CD4-positive, alpha-beta T cell treated with Interferon gamma for 1 hour (primary cell): Measurements from ENCODE around the gene DIPK1A.

Source experiments
- DNase-seq: peaks from one replicate; pipeline ENCODE4 v3.0.0-alpha.2; 2020

Gene DIPK1A

DNA sequence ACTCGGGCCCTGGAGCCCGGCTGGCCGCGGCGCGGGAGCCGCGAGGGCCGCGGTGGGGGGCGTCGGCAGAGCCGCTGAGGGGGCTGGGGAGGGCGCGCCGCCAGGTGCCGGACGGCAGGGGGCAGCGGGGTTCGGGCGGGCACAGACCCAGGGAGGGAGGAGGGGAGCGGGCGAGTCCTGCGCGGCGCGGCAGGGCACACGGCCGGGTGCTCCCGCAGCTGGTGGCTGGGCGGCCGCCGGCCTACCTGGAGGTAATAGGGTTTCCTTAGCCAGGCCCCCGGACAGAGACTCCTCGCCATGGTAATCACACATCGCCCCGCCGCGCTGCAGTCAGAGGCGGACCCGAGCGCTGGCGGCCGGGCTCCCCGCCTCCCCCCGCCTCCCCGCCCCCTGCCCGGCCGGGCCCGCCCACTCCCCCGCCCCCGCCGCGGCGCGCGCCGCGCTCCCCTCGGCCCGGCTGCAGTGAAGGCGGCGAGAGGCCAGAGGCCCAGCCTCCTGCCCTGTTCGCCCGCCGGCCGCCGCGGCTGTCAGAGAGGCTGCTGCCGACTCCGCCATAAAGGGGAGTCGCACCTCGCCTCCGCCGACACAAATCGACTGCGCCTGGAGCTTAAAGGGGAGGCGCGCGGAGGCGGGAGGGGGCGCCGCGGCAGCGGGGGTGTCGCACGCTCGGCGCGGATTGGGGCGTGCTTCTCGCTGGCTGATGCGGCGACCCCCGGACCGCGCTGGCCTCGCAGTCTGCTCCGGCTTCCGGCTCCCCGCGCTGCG is at the start of gene DIPK1A:
Gene DIPK1A (minus strand): TSS at position 332 of the 765 bp plus-strand sequence. CDS start 33 bp downstream, at position 299.
- peak; percentile 82 for DNase-seq

DNA sequence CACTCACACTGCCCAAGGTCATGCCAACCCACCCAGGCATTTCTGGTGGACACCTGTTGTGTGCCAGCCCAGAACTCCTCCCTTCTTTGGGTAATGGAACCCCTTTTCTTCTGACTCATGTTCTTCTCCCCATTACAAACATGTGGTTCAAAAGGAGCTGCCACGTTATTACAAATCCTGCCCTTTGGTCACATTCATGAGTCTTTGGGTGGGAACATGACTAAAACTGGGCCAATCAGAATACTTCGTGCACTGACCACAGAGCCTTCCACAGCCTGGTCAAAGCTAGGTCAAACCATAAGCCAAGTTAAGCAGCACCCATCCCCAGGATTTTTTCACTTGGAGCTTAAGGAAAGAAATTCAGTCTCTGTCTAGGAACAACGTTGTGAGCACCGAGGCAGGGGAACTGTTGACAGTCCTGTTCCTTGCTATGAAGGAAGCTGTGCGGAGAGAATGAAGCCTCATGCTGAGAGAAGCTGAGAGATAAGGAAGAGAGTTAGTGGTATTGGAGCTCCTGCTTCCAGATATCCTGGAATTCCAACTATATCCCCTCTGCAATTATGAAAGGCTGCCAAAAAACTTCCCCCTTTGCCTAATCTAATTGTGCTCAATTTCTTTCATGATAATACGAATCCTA is 46.8 kb upstream of the DIPK1A start:
- DNase-seq: no peak

DNA sequence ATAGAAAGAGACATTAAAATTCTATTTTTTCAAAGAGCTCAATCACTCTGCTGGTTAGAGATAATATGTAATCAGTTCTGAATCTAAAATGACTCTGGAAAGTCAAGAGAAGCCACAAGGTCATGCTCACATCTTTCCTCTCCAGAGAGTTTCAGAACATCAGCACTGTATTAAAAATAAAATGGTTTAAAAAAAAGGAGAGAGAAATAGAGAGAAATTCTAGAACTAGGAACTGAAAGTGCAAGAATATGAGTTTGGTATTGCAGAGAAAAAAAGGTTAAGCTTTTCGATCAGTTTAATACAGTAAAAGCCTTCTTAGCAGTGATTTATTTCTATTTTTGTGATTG is 44.0 kb upstream of the DIPK1A start:
- DNase-seq: no peak

DNA sequence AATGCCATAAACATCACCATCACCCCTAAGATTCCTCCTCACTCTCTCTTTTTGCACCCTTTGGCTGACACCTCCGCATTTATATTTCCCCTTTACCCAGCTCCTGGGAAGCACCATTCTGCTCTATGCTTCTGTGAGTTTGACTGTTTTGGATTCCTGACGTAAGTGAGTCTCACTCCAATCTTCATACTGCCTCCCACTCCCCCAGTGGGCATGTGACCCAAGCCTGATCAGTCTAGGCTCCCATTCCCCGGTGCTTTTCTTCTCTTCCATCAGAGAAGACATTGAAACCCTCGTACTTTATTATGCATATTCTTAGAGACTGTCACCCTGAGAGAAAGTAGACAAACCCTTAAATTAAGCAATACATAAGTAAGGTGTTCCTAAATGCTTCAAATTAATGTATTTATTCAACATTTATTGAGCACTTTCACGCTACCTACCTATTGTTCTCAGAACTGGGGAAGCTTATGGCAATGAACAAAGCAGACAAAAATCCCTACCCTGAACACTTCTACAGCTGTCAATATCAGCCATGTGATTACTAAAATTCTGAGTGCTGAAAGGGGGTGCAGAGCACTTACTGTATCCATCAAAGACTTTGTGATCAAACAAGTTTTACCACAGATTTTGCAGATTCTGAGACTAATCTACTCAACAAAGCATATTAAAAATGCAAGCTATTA is 43.4 kb upstream of the DIPK1A start:
- DNase-seq: no peak

DNA sequence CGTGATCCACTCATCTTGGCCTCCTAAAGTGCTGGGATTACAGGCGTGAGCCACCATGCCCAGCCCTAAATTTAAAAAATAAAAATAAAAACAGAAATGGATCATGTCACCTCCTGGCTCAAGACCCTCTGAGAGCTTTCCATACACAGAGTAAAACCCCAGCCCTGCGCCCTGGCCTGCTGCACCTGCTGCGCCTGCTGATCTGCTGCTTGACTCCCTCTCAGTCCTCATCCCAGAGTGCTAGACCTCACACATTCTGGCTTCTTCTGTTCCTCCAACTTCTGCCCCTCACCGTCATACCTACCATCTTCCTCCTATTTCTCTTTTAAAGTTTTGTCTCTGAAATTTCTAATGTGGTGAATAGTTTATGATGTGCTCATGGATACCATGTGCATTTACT is 42.7 kb upstream of the DIPK1A start:
- no peak for DNase-seq

DNA sequence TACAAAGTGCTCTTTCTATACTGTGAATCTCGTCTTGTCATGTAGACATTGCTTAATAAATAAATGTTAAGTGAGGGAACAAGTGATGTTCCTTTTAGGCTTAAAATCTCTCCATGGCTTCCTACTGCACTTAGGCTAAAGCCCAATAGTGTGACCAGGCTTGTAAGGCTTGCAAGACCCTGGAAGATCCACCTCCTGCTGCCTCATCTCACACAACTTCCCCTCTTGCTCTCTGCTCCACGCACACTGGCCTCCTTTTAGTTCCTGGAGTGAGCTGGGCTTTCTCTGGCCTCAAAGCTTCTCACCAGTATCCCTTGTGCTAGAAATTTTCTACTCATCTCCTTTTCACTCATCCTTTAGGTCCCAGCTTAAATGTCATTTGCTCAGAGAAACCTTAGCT is 41.5 kb upstream of the DIPK1A start:
- no peak for DNase-seq

DNA sequence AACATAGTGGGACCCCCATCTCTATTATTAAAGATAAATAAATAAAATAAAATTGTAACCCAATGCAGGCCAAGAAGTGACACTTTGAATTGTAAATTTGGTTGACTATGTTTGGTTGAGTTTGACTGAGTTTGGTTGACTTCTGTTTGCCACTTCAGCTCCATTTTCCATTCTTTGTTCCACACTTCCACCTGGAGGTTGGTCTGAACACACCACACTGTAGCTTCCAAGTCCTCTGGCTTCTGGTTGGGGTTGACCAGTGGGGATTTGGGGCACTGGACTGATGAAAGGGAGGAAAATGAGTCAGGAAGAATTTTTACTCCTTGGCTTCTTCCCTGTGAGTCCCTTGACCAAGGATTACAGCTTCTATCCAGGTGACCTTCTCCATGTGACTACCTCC is 40.6 kb upstream of the DIPK1A start:
- DNase-seq: no peak

DNA sequence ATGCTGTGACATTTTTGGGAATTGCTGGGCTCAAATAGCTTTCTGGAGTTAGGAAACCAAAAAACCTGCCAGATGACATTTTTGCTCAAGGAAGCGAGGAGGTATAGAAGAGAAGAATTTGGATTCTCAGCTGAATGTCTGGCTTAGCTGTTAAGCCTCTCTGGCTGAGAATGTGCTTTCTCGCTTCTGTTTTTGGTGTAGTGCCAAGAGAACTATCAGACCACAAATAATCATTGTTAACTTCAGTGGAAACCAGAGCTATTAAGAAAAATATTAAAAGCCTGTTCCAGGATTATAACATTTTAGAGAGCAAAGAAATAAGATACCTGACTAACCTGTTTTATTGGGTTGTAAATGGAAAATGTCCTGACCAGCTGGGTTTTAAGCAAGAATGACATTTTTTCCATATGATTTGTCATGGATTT is 39.5 kb upstream of the DIPK1A start:
- DNase-seq: no peak

DNA sequence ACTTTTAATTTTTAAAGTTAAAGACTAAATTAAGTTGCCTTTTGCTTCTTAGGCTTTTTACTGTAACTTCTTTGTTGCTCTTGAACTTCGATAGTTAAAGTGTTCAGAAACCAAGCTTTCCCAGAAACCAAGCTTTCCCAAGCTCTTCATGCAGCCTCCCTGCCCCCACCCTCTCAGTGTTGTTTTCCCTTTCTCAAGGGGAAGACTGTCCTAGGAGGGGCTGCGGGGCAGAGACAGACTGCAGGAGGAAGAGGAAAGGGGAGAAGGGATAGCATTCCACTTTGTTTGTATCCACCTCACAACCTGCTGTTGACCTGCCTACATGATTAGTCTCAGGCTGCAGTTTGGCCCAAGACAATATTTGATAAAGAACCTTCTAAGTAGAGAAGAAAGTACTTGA is 39.0 kb upstream of the DIPK1A start:
- DNase-seq: no peak

DNA sequence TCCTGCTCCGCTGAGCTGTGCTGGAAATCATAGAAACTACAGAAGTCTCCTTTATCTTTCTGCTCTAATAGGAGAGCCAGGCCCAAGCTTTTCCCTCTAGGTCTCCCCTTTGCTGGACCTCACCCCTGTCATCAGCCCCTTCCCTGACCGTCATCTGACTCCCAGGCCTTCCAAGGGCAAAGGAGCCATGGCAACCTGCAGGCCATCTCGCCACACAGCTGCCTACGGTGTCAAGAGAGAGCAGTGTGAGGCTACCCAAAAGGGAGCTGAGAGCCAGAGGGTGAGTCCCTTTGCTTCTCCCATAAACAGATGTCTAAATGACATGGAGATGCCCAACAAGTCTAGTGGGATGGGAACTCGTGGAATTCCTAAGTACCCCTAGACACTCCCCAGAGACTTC is 37.6 kb upstream of the DIPK1A start:
- DNase-seq: no peak

DNA sequence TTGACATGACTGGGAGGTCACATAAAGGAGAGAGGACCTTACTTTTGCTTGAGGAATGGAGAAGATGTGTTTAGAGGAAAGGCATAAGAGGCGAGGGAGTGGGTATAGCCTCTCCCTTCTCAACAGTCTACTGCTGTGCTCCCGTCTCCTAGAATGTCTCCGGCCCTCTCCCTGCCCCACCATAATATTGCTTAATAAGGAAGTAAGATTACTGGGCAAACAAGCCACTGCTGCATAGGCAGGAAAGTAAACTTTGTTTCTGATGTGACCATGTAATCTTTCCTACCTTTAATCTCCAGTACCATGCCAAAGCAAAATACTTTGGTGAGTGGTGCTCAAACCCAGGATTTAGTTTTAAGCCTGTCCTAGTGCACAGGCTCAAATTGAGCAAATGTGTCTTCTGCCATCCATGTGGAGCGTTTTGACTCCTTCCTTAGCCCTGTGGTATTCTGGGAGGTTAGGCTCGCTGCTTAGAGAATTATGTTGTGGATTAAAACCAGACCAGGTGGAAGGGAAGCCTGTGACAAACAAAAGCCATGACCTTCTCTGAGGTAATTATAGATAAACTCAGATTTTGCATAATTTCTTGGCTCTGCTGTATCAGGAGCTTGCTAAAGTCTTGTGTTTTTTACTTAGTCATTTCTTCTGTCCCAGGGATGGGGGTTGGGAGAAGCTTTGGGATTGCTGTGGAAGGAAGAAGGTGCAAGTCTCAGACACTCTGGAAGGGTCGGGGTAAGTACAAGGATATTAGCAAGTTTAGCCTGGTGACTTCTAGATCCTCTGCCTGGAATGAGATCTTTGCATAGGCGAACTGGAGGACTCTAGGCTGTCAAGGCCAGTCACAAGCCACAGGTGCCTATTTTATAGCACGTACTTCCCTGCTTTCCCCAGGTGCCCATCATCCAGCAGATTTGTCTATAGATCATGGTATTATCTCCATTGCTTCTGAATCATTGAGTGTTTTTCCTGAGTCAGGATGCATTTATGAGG is 34.5 kb upstream of the DIPK1A start:
- DNase-seq: no peak

DNA sequence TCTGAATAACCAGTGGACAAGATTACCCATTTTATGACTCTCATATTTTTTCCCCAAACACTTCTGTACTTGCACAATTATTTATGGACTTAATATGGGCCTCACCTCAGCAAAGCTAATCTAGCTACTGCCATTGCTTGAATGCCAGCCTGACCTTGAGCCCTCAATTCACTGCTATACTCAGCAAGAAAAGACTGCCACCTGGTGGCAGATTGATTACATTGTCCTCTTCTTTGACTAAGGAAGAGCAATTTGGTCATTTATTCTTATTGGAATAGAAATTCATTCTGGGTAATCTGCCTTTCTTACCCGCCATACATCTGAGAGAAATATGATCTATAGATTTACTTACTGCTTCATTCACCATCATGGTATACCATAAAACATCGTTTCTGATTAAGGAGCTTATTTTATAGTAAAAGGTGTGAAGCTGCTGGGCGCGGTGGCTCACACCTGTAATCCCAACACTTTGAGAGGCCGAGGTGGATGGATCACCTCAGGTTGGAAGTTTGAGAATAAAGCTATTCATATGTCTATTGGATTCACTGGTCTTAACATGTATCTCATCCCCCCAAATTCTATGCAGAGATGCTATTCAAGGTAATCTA is 32.9 kb upstream of the DIPK1A start:
- peak; percentile 69 for DNase-seq

DNA sequence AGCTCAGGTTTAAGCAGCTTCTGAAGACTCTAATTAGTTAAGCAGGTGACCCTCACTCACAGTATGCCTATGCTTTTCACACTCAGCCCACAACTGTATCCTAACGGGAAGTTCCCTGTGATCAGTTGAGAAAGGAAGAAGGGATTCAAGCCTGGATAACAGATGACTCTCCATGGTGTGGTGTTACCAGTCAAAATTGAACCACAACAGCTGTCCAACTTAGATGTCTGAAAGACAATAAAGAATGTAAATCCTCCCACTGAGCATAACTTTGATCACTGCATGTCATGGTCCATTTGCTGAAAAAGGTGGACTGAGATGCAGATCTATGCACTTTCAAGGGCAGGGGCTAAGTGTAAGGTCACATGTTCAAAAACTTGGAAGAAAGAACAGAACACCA is 32.3 kb upstream of the DIPK1A start:
- DNase-seq: no peak

DNA sequence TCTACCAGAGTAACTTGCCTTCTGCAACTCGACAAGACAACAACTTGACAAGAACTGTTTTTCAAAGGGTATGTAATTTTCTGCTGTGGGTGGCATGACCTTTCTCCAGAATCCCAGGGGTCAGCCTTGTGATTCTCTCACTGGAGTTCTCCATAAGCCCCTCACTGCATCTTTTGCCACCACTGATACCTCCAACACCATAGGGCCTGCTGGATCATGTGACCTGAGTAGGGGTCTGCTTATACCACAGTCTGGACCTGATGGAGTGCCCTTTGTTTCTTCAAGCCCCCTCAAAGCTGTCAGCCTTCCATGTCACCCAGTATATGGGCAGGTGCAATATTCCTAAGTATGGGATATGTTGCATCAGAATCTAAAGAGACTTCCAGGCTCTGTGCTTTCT is 31.6 kb upstream of the DIPK1A start:
- DNase-seq: no peak

DNA sequence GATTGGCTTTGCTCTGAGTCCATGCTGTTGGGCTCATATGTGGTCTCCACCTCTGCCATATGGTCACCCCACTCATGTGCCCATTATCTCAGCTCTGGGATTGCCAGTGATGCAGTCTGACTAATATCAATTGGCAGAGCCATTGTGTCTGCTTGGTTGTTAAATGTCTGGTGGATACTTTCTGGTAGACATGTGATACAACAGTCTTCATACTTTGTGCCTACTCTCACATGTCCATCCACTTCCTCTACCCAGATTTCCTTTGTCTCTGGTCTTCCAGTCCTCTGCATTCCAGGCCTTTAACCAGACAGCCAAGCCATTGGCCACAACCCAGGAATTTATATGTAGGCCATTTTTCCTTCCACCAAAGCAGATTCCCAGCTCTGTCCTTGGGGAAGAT is 30.8 kb upstream of the DIPK1A start:
- no peak for DNase-seq

DNA sequence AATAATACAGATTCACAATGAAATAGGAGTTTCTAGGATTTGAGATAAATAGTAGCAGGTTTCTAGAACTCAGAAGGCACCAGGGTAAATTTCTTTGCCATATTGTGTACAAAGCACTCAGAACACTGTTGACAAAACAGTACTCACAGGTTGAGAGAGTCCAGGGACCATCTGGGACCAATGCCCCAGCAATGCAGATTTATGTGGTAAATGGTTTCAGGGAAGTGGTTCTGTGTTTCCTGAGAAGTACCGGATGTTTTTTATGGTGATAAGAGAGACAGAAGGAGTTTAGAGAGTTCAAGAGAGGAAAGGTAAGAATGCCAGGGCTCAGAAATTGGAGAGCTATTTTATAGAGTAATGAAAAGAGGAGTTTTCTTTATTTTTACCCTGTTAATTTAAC is 29.6 kb upstream of the DIPK1A start:
- peak; percentile 25 for DNase-seq

DNA sequence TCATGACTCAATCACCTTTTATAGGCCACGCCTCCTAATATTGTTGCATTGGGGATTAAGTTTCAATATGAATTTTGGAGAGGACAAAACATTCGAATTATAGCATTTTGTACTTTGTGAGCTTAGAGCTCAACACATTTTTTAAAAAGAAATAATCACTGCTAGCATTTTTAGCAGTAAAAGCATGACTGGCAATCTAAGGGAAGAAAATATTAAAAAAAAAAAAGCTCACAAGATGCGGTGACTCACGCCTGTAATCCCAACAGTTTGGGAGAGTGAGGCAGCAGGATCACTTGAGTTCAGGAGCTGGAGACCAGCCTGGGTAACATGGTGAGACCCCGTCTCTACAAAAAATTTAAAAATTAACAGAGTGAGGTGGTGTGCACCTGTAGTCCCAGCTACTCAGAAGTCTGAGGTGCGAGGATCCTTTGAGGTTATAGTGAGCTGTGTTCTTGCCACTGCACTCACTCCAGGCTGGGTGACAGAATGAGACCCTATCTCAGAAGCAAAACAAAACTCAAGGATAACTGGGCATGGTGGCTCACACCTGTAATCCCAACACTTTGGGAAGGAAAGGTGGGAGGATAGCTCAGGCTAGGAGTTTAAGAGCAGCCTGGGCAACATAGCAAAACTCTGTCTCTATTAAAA is 28.8 kb upstream of the DIPK1A start:
- DNase-seq: no peak

DNA sequence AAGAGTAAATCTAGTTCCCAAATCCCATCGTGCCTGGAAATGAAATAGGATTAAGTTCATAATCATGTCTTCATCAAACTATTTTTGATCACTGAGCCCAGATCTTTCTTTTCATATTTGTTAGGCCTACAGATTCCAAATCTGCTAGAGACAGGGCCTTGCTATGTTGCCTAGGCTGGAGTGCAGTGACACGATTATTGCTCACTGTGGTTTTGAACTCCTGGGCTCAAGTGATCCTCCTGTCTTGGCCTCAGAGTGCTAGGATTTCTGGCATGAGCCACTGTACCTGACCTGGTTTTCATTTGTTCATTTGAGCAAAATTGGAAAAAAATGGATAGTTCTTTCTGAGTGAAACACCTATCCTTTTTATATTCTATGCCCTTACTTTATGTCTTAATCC is 28.0 kb upstream of the DIPK1A start:
- DNase-seq: no peak

DNA sequence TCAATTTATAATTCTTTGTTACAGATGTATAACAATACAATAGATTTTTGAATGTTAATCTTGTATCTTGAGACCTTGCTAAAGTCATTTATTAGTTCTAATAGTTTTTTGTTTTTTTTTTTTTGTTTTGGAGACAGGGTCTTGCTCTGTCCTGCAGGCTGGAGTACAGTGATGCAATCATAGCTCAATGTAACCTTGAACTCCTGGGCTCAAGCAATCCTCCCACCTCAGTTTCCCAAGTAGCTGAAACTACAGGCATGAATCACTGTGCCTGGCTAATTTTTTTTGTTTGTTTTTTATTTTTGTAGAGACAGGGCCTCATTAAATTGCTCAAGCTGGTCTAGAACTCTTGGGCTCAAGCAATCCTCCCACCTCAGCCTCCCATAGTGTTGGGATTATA is 26.2 kb upstream of the DIPK1A start:
- DNase-seq: no peak

DNA sequence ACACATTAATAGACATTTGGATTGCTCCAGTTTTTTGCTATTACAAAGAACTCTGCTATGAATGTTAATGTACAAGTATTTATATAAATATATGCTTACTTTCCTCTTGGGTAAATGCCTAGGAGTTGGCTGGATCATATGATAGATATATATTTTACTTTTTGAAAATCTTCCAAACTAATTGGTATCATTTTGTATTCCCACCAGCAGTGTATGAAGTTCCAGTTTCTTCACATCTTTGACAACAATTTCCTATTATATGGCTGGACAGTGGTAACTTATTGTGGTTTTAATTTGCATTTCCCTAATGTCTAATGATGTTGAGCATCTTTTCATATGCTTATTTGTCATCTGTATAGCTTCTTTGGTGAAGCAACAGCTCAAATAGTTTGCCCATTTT is 23.8 kb upstream of the DIPK1A start:
- no peak for DNase-seq

DNA sequence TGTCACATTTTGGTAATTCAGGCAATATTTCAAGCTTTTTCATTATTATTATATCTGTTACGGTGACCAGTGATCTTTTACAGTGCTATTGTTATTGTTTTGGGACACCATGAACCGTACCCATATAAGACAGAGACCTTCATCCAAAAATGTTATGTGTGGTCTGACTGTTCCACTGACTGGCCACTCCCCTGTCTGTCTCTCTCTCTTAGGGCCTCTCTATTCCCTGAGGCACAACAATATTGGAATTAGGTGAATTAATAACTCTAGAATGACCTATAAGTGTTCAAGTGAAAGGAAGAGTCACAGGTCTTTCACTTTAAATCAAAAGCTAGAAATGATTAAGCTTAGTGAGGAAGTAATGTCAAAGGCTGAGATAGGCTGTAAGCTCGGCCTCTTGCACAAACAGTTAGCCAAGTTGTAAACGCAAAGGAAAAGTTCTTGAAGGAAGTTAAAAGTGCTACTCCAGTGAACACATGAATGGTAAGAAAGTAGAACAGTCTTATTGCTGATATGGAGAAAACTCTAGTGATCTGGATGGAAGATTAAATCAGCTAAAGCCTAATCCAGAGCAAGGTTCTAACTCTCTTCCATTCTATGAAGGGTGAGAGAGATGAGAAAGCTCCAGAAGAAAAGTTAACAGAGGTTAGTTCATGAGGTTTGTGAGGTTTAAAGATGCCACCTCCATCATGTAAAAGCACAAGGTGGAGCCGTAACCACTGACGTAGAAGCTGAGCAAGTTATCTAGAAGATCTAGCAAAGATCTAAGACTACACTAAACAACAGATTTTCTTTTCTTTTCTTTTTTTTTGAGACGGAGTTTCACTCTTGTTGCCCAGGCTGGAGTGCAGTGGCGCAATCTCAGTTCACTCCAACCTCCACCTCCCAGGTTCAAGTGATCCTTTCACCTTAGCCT is 19.7 kb upstream of the DIPK1A start:
- peak; percentile 67 for DNase-seq
